Stimulated activated CD4-positive, alpha-beta T cell treated with anti-CD3 and anti-CD28 coated beads, Interleukin-4, amount 100 ng/mL, for 24 hours (primary cell): ENCODE results near the gene IRF2BP1.
A peak's percentile ranks its signal among the peaks of the same experiment; 100 is the strongest.
"Not testable (repeated sequence)": the region's sequence is repeated elsewhere in the genome, so short reads cannot be mapped to it uniquely, and the experiment has no call there.

ENCODE experiments used
- DNase-seq: peaks from one replicate; pipeline ENCODE4 v3.0.0-alpha.2; 2020

IRF2BP1 gene

GRCh38 chr19:45881082-45881908, 4.6 kb downstream of the IRF2BP1 start:
- no peak for DNase-seq

- DNase-seq: no peak
These were observed 6.0 kb downstream of the IRF2BP1 start for GRCh38 chr19:45879971-45880370.

GRCh38 chr19:45879055-45879454, 6.9 kb downstream of the IRF2BP1 start:
- no peak for DNase-seq

GRCh38 chr19:45878043-45878794, 7.7 kb downstream of the IRF2BP1 start:
- peak; percentile 24 for DNase-seq

GRCh38 chr19:45876411-45877197, 9.3 kb downstream of the IRF2BP1 start:
- DNase-seq: peak; percentile 49

- DNase-seq: no peak
These were observed 9.9 kb downstream of the IRF2BP1 start for GRCh38 chr19:45876161-45876410.

- DNase-seq: no peak
These were observed 11.3 kb downstream of the IRF2BP1 start for GRCh38 chr19:45874620-45874966.

GRCh38 chr19:45873219-45873772, 12.6 kb downstream of the IRF2BP1 start:
- DNase-seq: no peak

GRCh38 chr19:45872095-45872919, 13.6 kb downstream of the IRF2BP1 start:
- DNase-seq: no peak

GRCh38 chr19:45870798-45871197, 15.1 kb downstream of the IRF2BP1 start:
- DNase-seq: no peak

GRCh38 chr19:45867241-45867640, 18.7 kb downstream of the IRF2BP1 start:
- not testable (repeated sequence) for DNase-seq

GRCh38 chr19:45866400-45867176, 19.4 kb downstream of the IRF2BP1 start:
- no peak for DNase-seq

GRCh38 chr19:45865269-45865948, 20.5 kb downstream of the IRF2BP1 start:
- DNase-seq: no peak

GRCh38 chr19:45864629-45865082, 21.3 kb downstream of the IRF2BP1 start:
- DNase-seq: no peak

GRCh38 chr19:45863840-45864628, 21.9 kb downstream of the IRF2BP1 start, which contains the start of gene FOXA3:
TSS of gene FOXA3 (plus strand) at chr19:45864326. CDS start at chr19:45864457, 131 bp downstream.
- peak; percentile 55 for DNase-seq

GRCh38 chr19:45863335-45863839, 22.6 kb downstream of the IRF2BP1 start:
- DNase-seq: no peak

- peak; percentile 99 for DNase-seq
These were observed 23.2 kb downstream of the IRF2BP1 start, which contains the start of gene SYMPK for GRCh38 chr19:45862564-45863334. TSS of gene SYMPK (minus strand) at chr19:45863147. CDS start at chr19:45854495, 8,652 bp downstream.

GRCh38 chr19:45862271-45862563, 23.7 kb downstream of the IRF2BP1 start:
- no peak for DNase-seq
